Kidney (tissue), 14 donors: ENCODE measurements around the gene CEP250. TPM values are rescaled to one million over a fixed set of nuclear protein-coding genes. Genes with fewer than 3 reads are reported as not detected.

ENCODE experiments used
- DNase-seq, 5 donors: peaks; one replicate each; pipeline ENCODE4 v3.0.0-alpha.2; 2013 to 2020
- FAIRE-seq: peaks from 2 replicates; lab custom pipeline; 2012; peaks lifted over from hg19 to GRCh38; lab: Jason Lieb, UNC
- H3K27ac ChIP-seq, 2 donors: one replicate each; pipeline ENCODE4 v1.7.0; 2013; ENCODE audit warnings: low read depth in 2 of 2, low read length in 2 of 2, inconsistent platforms in 1 of 2
- H3K27me3 ChIP-seq: one replicate; pipeline ENCODE4 v1.7.1; 2013; ENCODE audit warnings: low read length, inconsistent platforms; ENCODE audit not compliant: control insufficient read depth, insufficient read depth
- H3K36me3 ChIP-seq, 3 donors: one replicate each; pipeline versions ENCODE4 v1.7.0 to v1.7.1; 2013; ENCODE audit warnings: low read length in 3 of 3, control low read depth in 1 of 3, inconsistent platforms in 1 of 3; ENCODE audit not compliant: insufficient read depth in 3 of 3, control insufficient read depth in 2 of 3
- H3K4me1 ChIP-seq, 3 donors: one replicate each; pipeline versions ENCODE4 v1.7.0 to v1.7.1; 2013; ENCODE audit warnings: low read length in 3 of 3, inconsistent platforms in 1 of 3, low read depth in 1 of 3; ENCODE audit not compliant: control insufficient read depth in 2 of 3, insufficient read depth in 2 of 3
- H3K4me3 ChIP-seq, 3 donors: one replicate each; pipeline versions ENCODE4 v1.7.0 to v1.8.1; 2013; ENCODE audit warnings: low read length in 3 of 3, control low read depth in 1 of 3, inconsistent platforms in 1 of 3
- H3K9ac ChIP-seq, 3 donors: one replicate each; pipeline versions ENCODE4 v1.7.0 to v1.7.1; 2013; ENCODE audit warnings: low read length in 3 of 3, control low read depth in 1 of 3, inconsistent platforms in 1 of 3
- H3K9me3 ChIP-seq, 3 donors: one replicate each; pipeline versions ENCODE4 v1.7.0 to v1.7.1; 2013; ENCODE audit warnings: low read length in 3 of 3, control low read depth in 1 of 3, inconsistent platforms in 1 of 3; ENCODE audit not compliant: control insufficient read depth in 2 of 3, insufficient read depth in 1 of 3
- CTCF ChIP-seq: IDR thresholded peaks from 3 replicates; pipeline ENCODE4 v1.5.1; 2012; ENCODE audit warnings: mild to moderate bottlenecking, moderate library complexity, borderline replicate concordance; ENCODE audit not compliant: insufficient read depth; ENCODE audit errors: extremely low read depth
- intact Hi-C: fragments of 100-400 bp; cut with DNase I; formaldehyde crosslinking; loops from one replicate; pipeline ENCODE4 v1.11.1; 2022
- polyA plus RNA-seq: library from polyadenylated mRNA; stranded (reverse); fragments of 350-450 nt; fragmentation: Illumina TruSeq; extraction: RNeasy Lipid Tissue Mini Kit (QIAGEN cat#74804); gene quantifications from one replicate; pipeline ENCODE4 v1.2.3, GENCODE V29; 2014; ENCODE audit warnings: low read depth, low replicate concordance; ENCODE audit not compliant: insufficient read depth
- total RNA-seq: library from RNA; stranded (reverse); fragmentation: NEBNext Ultra II Directional; extraction: Animal tissue kit (Norgen Biotek cat#: 25700); gene quantifications from one replicate; pipeline ENCODE4 v1.2.1, GENCODE V29; 2021
- donor health status: control.
- donor health status: control.
- donor health status: control.
- donor health status: control.
- donor health status: control.
- donor health status: DM: yes; HTN: yes; CAD: no.
- donor health status: Normal renal cell carcinoma (clear cell type).

The CEP250 gene
- total and polyA plus RNA-seq, 2 donors from 2014 or later: 4.9 to 25.2 TPM

- no peak for TF ChIP-seq CTCF
- Histone ChIP-seq H3K9ac (no peak overlapping the region), H3K4me1 (no peaks in the 10 kb centered on the region), H3K27me3 (no peaks in the 10 kb centered on the region), H3K4me3 (no peak overlapping the region), H3K36me3 (peaks cover 4 to 9% (median 9%) of the 10 kb centered on the region in 3 donors), H3K27ac (no peak overlapping the region), H3K9me3 (no peaks in the 10 kb centered on the region)
- FAIRE-seq (no peak), DNase-seq (no peak)
- intact Hi-C loops: no loop called here
These were observed 6.2 kb downstream of the CEP250 start for GRCh38 chr20:35461620-35462019.

- DNase-seq: no peak
These were observed 7.0 kb downstream of the CEP250 start for GRCh38 chr20:35462351-35462750.

GRCh38 chr20:35463455-35464300 is 8.3 kb downstream of the CEP250 start:
- Histone ChIP-seq H3K4me1 (no peaks in the 10 kb centered on the region), H3K27me3 (no peaks in the 10 kb centered on the region), H3K9ac (no peak overlapping the region), H3K4me3 (no peak overlapping the region), H3K27ac (no peak overlapping the region), H3K36me3 (peaks cover 4 to 13% (median 9%) of the 10 kb centered on the region in 3 donors), H3K9me3 (no peaks in the 10 kb centered on the region)
- peak; percentile 70 for TF ChIP-seq CTCF
- peak in 4 of 5 donors; percentile 66 to 87 (median 76) for DNase-seq
- intact Hi-C loops: no loop called here
- FAIRE-seq: no peak

More at GRCh38 chr20:35462351-35462750, 7.0 kb downstream of the CEP250 start:
- Histone ChIP-seq H3K9ac (no peak overlapping the region), H3K4me1 (no peaks in the 10 kb centered on the region), H3K4me3 (no peak overlapping the region), H3K36me3 (peaks cover 4 to 11% (median 9%) of the 10 kb centered on the region in 3 donors), H3K27me3 (no peaks in the 10 kb centered on the region), H3K9me3 (no peaks in the 10 kb centered on the region), H3K27ac (no peak overlapping the region)
- TF ChIP-seq CTCF: no peak
- intact Hi-C loops: no loop called here
- no peak for FAIRE-seq
